Posterior cingulate gyrus (tissue), 11 donors: ENCODE results near the gene CAMTA1.

Source experiments
- DNase-seq, 10 donors: peaks; one replicate each; pipeline versions ENCODE4 v3.0.0 to v3.0.0-alpha.2; 2020 to 2021; ENCODE audit warnings: mixed read lengths in 3 of 10
- intact Hi-C: fragments of 100-400 bp; cut with DNase I; formaldehyde crosslinking; loops from one replicate; pipeline ENCODE4 v1.15.1; 2023

The CAMTA1 gene

DNA sequence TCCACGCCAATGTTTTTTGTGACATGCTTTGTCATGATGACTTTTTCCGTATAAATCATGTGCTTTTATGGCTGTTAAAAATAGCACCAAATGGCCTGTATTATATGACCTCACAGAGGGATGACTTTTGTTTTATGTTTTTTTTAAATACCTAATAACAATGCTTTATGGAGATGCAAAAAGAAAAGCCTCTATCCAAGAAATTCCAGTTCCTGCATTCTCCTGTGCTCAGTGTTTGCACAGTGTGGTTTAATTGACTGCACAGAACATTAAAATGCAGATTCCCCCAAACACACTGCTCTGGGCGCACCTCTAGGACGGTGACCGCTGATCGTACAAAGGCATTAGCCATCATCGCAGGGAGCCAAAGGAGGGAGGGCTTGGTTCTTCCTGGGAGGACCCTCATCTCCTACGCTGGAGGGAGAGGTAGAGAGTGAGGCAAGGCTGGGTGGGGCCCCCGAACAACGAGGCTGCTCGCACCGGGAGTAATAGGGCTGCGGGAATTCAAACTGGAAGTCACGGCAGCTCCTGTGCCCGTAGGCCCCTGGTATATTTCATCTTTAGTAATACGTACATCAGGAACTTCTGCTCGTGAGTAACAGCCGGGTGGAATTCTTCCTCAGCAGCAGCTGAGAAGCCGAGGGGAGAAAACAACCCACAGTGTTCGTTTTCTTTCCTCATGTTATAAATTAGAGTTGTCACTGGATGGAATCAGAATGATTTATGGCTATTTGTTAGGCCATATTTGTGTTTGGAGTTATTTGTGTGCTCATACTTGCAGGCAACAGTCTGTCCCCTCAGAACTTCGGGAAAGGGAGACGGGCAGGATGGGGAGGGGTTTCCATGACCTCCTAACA, 465.6 kb downstream of the CAMTA1 start:
- intact Hi-C loops, result no loop called here
- no peak for DNase-seq

DNA sequence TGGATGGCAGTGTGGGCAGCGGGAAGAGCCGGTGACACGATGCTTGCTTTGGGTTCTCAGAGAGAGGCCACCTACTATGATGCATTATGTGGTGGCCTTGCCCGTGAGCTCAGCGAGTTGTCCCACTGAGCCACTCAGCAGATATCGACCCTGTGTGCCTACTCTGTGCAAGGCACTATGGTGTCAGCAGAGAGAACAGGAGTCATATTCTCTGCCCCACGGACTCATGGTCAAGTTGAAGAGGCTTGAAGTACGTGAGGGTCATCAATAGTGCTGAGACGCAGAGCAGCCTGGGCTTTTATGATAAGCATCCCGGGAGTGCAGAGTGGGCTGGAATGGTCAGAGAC, 466.2 kb downstream of the CAMTA1 start:
- intact Hi-C loops, result no loop called here
- no peak for DNase-seq

DNA sequence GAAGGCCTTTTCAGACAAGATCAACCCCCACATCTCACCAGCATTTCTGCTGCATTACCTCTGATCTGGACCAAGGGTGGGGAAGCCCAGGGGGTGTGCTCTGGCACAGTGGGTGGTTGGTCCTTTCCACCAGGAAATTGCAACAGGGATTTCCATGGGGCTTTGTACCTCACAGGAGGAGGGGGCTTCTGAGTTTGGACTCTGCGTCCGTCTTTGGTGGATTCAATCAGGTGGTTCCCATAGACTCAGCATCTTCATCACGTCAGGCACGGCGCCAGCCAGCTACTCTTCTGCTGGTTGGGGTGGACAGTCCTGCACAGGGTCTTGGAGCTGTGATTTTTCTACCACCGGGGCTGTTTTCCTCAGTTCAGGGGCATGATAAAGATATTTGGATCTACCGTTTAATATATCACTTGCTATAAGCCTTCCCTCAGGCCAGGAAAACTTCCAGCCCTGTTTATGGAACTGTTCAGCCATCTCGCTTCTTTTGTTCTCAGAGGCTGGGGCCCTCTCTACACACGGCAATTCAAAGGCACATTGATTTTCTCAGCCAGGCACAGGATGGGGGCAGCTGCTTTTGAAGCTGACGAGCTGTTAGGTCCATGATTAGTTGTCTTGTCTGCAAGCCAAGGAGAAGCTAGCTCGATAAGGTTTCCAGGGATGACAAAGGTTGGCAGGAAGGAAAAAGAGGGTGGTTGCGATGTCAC, 467.3 kb downstream of the CAMTA1 start:
- peak in 1 of 10 donors; percentile 70 for DNase-seq
- intact Hi-C loops, result no loop called here

DNA sequence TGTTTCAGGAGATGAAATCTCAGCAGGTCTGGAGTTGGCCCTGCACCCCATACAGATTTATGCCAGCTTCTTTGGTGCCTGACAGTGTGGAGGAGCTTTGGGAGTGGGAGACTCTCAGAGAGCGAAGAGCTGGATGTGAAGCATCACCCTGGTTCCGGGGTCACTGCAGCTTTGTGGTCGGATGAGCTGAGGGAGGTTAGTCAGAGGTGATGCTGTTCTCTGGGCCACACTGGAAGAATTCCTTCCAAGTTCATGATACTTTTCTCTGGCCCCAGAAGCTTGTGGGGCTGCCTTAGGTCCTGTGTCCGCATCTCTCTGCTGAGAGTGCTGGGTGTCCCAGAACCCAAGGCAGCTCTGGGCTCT, 467.8 kb downstream of the CAMTA1 start:
- DNase-seq, result no peak
- intact Hi-C loops, result no loop called here

DNA sequence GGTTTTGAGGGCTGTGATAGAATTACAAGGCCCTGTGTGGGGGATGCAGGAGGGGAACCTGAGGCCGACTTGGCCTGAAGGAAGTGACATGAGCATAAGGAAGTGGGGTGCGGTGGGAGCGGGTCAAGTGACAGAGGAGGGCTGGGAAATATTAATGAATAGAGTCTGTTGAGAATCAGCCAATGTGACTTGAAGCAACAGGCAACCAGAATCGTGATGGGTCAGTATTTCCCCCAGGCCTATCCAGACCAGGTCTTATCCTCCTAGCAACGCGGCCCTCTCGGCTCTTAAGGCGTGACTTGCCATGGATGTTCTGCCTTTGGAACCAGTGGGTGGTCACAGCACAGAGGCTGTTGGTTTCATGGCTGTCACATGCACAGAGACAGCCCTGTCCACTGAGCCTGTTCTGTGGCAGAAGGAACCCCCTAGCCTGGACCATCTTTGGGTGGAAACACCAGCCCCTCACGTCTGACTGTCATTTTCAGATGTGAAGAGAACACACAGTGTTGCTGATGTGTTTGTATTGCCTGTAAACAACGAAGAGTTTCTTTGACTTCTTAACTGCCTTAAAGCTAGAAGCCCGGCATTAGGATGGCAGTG, 468.8 kb downstream of the CAMTA1 start:
- intact Hi-C loops, result no loop called here
- no peak for DNase-seq

DNA sequence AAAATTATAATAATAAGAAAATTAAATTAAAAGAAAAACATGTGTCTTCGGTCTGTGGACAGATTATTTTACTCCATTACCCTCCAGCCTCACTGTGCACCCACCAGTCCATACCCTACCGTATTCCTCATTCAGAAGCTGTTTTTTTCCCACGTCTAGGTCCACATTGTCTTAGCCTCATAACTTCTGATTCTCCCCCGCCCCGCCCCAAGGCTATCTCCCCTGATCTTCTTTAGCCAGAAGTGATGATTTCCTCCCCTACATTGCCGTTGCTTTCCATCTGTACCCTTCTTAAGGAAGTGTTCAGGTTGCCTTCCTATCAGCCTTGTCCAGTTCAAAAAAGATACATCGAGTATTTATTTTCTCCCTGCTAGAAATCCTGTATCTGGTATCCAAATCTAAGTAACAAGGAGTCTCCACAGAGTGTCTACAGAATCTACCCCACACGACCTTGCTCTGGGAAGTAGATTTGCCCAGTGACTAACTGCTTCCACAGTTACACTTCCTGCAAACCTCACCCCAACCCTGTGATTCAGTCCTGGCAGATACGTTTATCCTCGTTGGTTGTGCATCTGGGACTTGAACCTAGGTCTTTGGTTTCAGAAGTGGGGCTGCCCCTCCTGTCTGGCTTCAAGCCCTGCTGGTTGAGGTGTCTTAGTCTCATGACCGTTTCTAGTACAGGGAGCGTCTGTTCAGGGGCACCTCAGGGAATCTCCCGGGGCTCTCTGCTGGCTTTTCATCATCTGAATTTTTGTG, 470.2 kb downstream of the CAMTA1 start:
- intact Hi-C loops, result no loop called here
- no peak for DNase-seq

DNA sequence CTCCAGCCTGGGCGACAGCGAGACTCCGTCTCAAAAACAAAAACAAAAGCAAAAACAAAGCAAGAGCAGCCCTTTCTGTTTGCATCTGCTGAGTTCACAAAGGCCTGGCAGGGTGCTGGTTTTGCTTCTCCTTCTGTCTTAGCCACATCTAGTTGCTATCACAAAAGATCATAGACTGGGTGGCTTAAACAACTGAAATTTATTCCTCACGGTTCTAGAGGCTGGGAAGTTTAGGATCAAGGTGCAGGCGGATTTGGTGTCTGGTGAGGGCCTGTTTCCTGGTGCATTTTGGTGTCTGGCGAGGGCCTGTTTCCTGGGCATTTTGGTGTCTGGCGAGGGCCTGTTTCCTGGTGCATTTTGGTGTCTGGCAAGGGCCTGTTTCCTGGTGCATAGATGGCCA, 471.3 kb downstream of the CAMTA1 start:
- intact Hi-C loops, result no loop called here
- no peak for DNase-seq

DNA sequence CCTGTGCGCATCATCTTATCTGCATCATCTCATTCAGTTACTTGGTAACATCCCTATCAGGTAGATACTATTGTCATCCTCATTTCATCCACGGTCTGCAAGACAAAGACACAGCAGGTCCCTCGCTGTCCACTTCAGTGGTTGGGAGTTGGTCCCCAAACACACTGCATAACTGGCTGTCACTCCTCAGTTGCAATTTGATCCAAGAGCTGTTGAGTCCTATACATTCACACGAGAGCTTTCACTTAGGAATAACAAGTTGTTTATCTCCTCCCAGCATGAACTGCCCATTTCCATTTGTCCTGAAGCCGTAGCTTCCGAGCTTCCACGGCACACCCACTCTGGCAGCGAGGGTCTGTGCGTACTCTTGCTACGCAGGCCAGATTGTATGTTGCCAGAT, 472.0 kb downstream of the CAMTA1 start:
- DNase-seq, result no peak
- intact Hi-C loops, result no loop called here

DNA sequence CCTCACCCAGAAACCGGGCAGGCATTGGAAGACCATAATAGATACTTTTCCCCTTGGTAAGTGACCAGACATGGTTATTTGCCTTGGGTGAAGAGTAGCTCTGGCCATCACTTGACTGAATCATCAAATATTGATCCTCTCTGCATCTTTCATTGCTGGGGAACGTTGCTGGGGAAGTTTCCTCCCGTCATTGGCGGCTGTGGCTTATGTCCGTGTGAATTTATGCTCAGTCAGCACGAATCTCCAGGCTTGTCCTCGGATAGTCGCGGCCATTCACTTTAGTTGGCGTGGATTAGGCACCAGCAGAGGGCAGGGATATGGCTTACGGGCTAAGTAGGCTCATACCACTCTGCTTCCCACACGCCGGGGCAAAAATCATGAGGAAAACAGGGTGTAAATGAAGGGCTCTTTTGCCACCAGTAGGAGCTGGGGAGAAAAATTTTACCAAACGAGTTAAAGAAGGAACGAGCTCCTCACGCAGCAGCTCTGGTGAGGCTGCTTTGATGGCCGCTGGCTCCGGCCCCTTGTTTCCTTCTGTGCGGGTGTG, 473.4 kb downstream of the CAMTA1 start:
- intact Hi-C loops, result no loop called here
- DNase-seq, result no peak

DNA sequence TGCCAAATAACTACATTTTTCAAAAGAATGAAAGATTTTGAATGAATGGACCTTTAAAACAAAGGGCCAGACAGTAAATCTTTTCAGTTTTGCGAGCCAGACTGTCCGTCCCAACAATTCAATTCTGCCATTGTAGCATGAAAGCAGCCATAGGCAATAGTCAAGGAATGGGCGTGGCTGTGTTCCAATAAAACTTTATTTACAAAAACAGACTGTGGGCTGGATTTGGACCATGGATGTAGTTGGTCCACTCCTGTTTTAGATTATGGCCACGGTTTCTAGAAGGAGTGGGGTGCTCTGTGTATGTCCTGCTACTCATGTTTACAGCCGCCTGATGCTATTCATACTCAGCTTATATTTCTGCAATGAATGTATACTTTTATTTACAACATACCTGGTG, 474.7 kb downstream of the CAMTA1 start:
- no peak for DNase-seq
- intact Hi-C loops, result no loop called here

DNA sequence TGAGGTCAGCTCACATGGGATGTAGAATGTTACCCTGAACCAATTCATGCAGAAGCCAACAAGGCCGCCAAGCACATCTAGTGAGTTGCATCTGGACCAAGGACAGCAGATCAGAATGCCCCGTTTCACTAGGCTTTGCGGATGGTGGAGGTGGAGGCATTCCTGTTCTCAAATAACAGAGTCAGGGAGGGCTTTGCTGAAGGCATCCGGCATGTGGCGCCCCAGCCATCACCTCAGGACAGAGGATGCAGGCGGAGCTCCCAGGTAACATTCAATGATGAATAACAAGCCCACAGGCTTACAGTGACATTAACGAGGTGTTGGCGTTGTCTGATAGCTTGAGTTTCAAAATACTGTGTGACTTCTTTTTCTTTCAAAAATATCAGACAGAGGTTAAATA, 476.2 kb downstream of the CAMTA1 start:
- no peak for DNase-seq
- intact Hi-C loops, result no loop called here

DNA sequence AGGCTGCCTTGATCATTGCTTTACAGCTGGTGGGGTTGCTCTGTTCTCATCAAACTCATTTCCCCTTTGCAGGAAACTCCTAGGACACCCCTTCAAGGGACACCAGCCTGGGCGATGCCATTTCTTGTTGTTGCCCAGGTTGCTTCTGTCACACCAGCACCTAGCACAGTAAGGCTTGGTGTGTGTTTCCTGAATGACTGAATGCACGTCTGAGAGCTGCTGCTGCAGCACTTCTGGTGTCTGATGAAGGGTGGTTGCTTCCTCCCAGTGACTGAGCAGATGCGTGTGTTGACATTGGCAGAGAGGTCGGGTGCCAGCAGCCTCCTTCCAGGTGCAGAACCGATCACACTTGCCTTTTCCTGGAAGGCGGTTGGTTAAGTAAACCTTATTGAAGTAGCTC, 477.4 kb downstream of the CAMTA1 start:
- peak in 1 of 10 donors; percentile 78 for DNase-seq
- intact Hi-C loops, result no loop called here

DNA sequence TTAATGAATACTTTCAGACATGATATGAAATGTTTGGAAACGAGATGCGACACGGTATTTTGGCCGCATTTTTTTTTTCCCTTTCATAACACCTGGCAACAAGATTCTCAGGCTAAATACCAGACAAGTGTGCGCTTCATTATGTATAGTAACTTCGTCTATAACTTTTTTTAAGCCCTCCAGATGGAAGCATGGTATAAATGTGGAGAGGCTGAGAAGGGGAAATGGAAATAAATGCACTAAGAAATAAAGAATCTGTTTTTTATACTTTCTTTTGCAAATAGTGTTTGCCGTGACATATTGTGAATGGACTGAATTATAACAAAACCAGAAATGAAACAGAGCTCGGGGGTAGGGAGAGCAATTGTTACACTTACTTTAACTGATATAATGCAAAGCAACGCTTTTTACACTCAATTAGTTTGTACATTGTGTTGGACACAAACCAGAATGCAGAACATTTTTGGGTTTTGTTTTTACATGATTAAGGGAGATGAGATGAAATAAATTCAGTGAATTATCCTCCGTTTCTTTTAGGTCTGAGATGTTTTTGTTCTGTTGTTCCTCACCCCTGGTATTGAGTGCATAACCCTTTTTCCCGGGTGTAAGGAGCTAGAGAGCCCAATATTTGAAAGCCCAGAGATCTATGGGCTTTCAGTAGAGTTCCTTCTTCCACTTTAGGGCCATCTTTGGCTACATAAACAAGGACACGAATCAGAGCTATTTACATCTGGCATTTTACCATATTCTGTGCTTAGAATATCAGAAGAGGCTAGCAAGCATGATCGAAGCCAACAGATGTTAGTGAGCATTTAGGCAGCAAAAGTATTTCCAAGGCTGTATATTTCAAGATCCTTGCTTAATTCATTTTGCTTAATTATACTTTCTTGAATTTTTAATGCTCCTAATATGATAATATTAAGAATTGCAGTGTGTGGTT, 478.0 kb downstream of the CAMTA1 start:
- no peak for DNase-seq
- intact Hi-C loops, result no loop called here

DNA sequence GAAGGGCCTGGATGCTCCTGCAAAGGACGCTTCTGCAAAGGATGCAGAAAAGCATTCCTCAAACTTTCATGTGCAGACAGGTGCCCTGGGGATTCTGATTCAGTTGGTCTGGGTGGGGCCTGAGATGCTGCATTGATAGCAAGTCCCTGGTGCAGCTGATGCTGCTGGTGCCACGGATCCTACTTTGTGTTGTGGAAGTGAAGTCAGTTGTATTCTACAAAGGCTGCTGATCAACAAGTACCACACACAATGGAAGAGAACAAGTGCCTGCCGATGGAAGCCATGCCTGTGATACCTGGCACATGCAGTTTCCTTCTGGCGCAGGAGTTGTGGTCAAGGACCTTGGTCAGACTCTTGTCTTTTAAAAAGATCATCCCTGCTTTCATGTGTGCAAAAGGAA, 478.8 kb downstream of the CAMTA1 start:
- DNase-seq, result no peak
- intact Hi-C loops, result no loop called here

DNA sequence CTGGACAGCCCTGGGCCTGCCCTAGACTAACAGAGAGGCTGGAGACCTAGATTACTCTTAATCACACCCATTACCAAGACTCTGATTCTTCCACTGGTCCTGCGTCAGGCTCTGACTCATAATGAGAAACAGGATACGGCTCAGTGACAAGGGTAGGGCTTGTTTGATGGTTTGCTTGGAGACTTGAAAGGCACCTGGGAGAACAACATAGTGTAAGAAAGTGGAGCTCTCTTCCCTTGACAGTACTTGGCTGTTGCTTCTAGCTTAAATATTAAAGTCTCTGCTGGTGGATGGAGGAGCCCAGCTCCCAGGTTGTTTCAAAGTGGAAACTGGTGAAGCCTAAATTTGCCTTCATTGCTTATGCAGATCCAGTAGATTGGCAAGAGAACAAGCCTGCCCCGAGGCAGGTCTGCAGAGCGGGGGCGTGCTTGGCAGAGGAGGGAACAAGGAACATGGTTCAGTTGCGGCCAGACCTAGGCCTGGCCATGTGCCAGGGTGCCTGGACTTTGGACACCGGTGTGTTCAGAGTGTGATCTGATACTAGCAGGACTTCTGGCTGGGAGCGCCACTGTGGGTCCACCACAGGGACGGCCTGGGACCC, 480.6 kb downstream of the CAMTA1 start:
- DNase-seq, result peak in 2 of 10 donors; percentile 33 to 77
- intact Hi-C loops, result no loop called here

DNA sequence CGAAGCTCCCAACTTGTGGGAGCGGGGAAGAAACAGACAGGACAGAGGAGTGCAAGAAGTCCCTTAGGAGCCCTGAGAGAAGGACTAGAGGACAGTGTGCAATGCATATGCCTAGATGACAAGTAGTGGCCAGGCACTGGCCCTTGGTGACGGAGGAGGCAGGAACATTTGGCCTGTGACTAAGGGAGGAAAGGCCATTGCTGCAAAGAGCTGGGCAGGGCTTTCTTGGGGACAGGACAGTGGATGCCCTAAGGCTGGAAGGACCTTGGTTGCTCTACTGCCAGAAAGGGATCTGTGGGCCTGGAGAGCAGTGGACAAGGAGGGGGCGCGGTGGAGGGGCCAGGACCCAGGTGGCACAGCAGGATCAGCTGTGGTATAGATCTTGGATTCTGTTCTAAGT, 481.3 kb downstream of the CAMTA1 start:
- intact Hi-C loops, result no loop called here

DNA sequence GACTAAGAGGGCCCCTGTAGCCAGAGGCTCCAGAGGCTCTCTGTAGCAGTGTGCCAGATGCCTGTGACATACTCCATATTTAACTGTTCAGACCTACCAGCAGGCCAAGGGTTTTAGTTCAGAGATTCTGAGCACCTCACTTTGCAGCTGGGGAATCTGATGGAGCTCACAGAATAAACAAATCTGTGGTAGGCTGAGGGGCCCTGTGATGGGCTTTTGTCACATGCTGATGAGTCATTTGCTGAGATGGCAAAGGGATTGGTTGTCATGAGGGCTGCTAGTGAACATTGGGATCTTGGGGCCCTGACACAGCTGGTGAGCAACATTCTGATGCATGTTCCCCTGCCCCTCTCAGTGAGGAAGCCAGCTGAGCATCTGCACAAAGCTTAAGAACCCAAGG, 482.2 kb downstream of the CAMTA1 start:
- intact Hi-C loops, result no loop called here
- DNase-seq, result no peak

More for the DNA sequence above, 481.3 kb downstream of the CAMTA1 start:
- no peak for DNase-seq

DNA sequence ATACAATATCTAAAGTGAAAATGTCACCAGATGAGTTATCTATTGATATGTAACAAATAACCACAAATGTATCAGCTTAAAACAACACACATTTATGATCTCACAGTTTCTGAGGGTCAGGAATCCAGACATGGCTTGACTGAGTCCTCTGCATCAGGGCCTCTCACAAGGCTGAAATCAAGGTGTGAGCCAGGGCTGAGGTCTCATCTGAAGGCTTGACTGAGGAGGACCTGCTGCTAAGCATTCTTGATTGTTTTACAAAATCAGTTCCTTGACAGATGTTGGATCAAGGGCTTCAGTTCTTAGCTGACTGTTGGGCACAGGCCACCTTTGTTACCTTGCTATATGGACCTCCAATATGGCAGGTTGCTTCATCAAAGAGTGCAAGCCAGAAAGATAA, 483.7 kb downstream of the CAMTA1 start:
- intact Hi-C loops, result no loop called here

DNA sequence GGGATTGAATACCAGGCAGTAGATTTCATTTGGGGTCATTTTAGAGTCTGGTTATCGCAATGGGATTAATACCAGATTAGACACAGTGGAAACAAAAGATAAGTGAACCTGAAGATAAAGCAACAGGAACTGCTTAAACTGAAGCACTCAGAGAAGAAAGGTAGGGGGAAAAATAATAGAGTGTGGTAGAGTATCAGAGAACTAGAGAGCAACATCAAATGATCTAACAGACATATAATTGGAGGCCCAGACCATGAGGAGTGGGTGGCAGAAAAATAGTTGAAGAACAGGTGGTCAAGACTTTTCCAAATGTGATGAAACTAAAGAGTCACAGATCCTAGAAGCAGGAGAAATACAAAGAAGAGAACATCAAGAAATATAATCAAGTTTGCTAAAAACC, 484.3 kb downstream of the CAMTA1 start:
- no peak for DNase-seq
- intact Hi-C loops, result no loop called here

More for the DNA sequence above, 483.7 kb downstream of the CAMTA1 start:
- no peak for DNase-seq
